ENCODE measurements around the gene SMARCD2. TPM values are rescaled to one million over a fixed set of nuclear protein-coding genes. Genes with fewer than 3 reads are reported as not detected.
A peak's percentile ranks its signal among the peaks of the same experiment; 100 is the strongest.

Gene SMARCD2
- total RNA-seq, 1 donor from 2014 or later: 43.0 TPM

GRCh38 chr17:63830278-63830677 is 12.2 kb downstream of the SMARCD2 start:
- no peak for DNase-seq (ENCODE audit: low read depth, low spot score)
- Mint-ChIP-seq H3K4me1 (peaks cover 42% of the 10 kb centered on the region), H3K4me3 (peak overlapping the region; percentile 75), H3K9me3 (no peaks in the 10 kb centered on the region), H3K27me3 (ENCODE audit: low read depth) (peaks cover 3% of the 10 kb centered on the region), H3K36me3 (ENCODE audit: low read depth) (peaks cover 24% of the 10 kb centered on the region), H3K27ac (ENCODE audit: unreplicated experiment) (no peak overlapping the region)
- TF ChIP-seq, protein P1, sequence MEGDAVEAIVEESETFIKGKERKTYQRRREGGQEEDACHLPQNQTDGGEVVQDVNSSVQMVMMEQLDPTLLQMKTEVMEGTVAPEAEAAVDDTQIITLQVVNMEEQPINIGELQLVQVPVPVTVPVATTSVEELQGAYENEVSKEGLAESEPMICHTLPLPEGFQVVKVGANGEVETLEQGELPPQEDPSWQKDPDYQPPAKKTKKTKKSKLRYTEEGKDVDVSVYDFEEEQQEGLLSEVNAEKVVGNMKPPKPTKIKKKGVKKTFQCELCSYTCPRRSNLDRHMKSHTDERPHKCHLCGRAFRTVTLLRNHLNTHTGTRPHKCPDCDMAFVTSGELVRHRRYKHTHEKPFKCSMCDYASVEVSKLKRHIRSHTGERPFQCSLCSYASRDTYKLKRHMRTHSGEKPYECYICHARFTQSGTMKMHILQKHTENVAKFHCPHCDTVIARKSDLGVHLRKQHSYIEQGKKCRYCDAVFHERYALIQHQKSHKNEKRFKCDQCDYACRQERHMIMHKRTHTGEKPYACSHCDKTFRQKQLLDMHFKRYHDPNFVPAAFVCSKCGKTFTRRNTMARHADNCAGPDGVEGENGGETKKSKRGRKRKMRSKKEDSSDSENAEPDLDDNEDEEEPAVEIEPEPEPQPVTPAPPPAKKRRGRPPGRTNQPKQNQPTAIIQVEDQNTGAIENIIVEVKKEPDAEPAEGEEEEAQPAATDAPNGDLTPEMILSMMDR (conservative IDR thresholded peaks at IDR 0.05): no peak

DNA sequence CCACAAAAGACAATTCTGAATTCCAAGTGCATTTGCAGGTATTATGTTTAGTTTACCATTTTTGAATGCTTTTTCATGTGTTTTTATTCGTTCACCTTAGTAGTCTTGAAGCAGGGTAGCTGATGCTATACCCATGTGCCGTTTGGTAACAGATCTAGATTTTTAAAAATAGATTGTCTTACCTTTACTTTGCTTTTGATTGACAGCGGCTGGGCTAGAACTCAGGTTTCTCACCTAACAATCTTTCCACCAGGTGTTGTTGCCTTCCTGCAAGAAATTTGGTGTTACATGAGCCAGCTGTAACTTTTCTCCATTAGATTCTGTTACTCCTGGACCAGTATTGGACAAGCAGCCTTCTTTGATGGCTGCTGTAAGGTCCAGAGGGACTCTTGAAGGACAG is 13.5 kb downstream of the SMARCD2 start:
- TF ChIP-seq, protein P1 (conservative IDR thresholded peaks at IDR 0.05): no peak
- Mint-ChIP-seq H3K36me3 (ENCODE audit: low read depth) (peaks cover 32% of the 10 kb centered on the region), H3K4me3 (peak overlapping the region; percentile 99), H3K9me3 (no peaks in the 10 kb centered on the region), H3K4me1 (peaks cover 39% of the 10 kb centered on the region), H3K27ac (ENCODE audit: unreplicated experiment) (no peak overlapping the region), H3K27me3 (ENCODE audit: low read depth) (peaks cover 3% of the 10 kb centered on the region)
- DNase-seq (ENCODE audit: low read depth, low spot score): no peak

- no peaks in the 10 kb centered on the region for H3K9me3 Mint-ChIP-seq
- peak overlapping the region; percentile 99 for H3K4me3 Mint-ChIP-seq
- H3K27ac Mint-ChIP-seq (ENCODE audit: unreplicated experiment): peak overlapping the region; percentile 100
- peaks cover 39% of the 10 kb centered on the region for H3K4me1 Mint-ChIP-seq
- H3K27me3 Mint-ChIP-seq (ENCODE audit: low read depth): peaks cover 3% of the 10 kb centered on the region
- H3K36me3 Mint-ChIP-seq (ENCODE audit: low read depth): peaks cover 41% of the 10 kb centered on the region
- no peak for DNase-seq (ENCODE audit: low read depth, low spot score)
- TF ChIP-seq, protein P1 (conservative IDR thresholded peaks at IDR 0.05): no peak
These were observed 14.7 kb downstream of the SMARCD2 start for GRCh38 chr17:63827801-63828221.

DNA sequence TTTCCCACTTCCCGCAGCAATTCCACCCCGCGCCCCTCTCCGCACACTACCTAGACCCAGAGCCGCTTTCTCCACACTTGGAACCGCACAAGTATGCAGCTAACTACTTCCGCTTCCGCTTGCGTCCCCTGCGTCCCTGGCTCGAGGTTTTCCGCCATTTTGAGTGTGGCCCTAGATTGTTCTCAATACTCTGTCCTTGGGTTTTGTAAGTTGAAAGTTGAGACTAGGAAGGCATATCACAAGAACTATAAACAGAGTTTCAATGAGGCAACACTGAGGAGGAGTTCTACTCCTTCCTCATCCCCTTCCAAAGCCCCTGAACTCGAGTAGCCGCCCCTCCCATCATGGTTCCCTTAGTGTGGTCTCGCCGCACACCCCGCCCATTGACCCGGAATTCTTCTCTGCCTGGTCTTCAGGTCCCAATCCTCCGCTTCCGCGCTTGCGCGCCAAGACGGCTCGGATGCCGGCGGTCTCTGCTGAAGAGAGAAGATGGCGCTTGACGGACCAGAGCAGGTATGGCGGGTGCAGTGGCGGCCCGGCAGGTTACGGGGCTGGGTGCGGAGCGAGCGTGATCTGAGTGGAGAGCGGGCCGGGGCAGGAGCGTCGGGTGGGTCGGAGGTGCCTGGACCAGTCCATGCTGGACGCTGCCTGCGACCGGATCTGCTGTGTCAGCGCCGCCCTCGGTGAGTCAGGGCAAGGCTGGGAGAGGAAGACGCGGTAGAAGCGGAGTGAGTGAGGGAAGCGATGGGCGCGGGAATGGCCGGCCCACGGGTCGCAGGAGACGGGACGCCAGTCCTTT is 15.3 kb downstream of the SMARCD2 start, which contains the start of the genes FTSJ3 and PSMC5:
FTSJ3 (minus strand) TSS at position 662 of the 799 bp plus-strand sequence. CDS start 761 bp downstream, outside the sequence.
PSMC5 (plus strand) TSS at position 430 of the 799 bp plus-strand sequence; CDS start at position 490, 60 bp downstream.
- Mint-ChIP-seq H3K36me3 (ENCODE audit: low read depth) (peaks cover 41% of the 10 kb centered on the region), H3K4me3 (peak within 1 kb of the TSS; percentile 99), H3K9me3 (no peaks in the 10 kb centered on the region), H3K27me3 (ENCODE audit: low read depth) (peaks cover 3% of the 10 kb centered on the region), H3K4me1 (peaks cover 39% of the 10 kb centered on the region), H3K27ac (ENCODE audit: unreplicated experiment) (peak within 1 kb of the TSS; percentile 100)
- peak; percentile 90 for DNase-seq (ENCODE audit: low read depth, low spot score)
- TF ChIP-seq, protein P1 (conservative IDR thresholded peaks at IDR 0.05): peak; percentile 62

DNA sequence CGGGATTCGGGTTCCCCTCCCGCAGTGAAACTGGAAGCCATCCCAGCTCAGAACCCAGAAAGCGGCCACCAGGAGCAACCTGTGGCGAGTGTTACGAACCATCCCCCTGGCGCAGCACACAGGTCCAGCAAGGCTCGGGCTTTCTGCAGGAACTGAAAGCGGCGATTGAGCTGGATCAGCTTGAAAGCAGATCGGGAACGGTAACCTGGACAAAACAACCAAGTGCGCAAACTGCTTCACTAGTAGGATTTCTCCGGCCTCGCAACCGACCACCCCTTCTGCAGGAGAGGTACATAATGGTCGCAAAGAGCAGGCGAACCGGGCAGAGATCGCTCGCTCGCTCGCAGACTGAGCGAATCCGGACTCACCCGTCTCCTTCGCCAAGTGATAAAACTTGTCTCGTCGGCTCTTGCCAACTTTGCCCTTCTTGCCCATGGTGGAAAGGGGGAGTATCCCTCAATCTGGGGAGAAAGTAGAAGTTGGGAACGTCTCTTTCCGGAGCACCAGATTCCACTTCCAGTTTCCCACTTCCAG is 15.9 kb downstream of the SMARCD2 start:
- DNase-seq (ENCODE audit: low read depth, low spot score): no peak
- Mint-ChIP-seq H3K27me3 (ENCODE audit: low read depth) (peaks cover 3% of the 10 kb centered on the region), H3K4me3 (peak overlapping the region; percentile 99), H3K4me1 (peaks cover 39% of the 10 kb centered on the region), H3K9me3 (no peaks in the 10 kb centered on the region), H3K27ac (ENCODE audit: unreplicated experiment) (peak overlapping the region; percentile 100), H3K36me3 (ENCODE audit: low read depth) (peaks cover 42% of the 10 kb centered on the region)
- TF ChIP-seq, protein P1 (conservative IDR thresholded peaks at IDR 0.05): no peak

All from neural crest cell (in vitro differentiated cells).